Thymus (tissue), 11 donors: ENCODE results near the gene MECP2. TPM values are rescaled to one million over a fixed set of nuclear protein-coding genes. Genes with fewer than 3 reads are reported as not detected.

Source experiments
- DNase-seq, 9 donors: peaks; one replicate each; pipeline ENCODE4 v3.0.0-alpha.2; 2013; ENCODE audit warnings: low spot score in 9 of 9, low read depth in 6 of 9, missing footprints in 1 of 9
- H3K27ac ChIP-seq, 2 donors: one replicate each; pipeline ENCODE4 v1.5.1; 2013; ENCODE audit warnings: control low read depth in 1 of 2, low read depth in 1 of 2, low read length in 1 of 2, mild to moderate bottlenecking in 1 of 2, moderate library complexity in 1 of 2
- H3K27me3 ChIP-seq, 2 donors: one replicate each; pipeline ENCODE4 v1.5.1; 2013; ENCODE audit warnings: low read length in 1 of 2; ENCODE audit not compliant: control insufficient read depth in 2 of 2, insufficient read depth in 1 of 2
- H3K36me3 ChIP-seq, 2 donors: one replicate each; pipeline ENCODE4 v1.5.1; 2013; ENCODE audit warnings: low read length in 1 of 2, mild to moderate bottlenecking in 1 of 2, moderate library complexity in 1 of 2; ENCODE audit not compliant: control insufficient read depth in 2 of 2, insufficient read depth in 2 of 2
- H3K4me1 ChIP-seq, 2 donors: one replicate each; pipeline ENCODE4 v1.5.1; 2013; ENCODE audit warnings: low read length in 2 of 2; ENCODE audit not compliant: control insufficient read depth in 2 of 2, insufficient read depth in 2 of 2
- H3K4me3 ChIP-seq, 2 donors: one replicate each; pipeline ENCODE4 v1.5.1; 2013; ENCODE audit warnings: low read length in 2 of 2, control low read depth in 1 of 2, mild to moderate bottlenecking in 1 of 2
- H3K9me3 ChIP-seq, 2 donors: one replicate each; pipeline ENCODE4 v1.5.1; 2013; ENCODE audit warnings: low read length in 1 of 2, mild to moderate bottlenecking in 1 of 2; ENCODE audit not compliant: control insufficient read depth in 2 of 2, insufficient read depth in 1 of 2
- WGBS: extraction: QIAGEN DNeasy Blood & Tissue Kit; methylation state at CpG from one replicate; pipeline ENCODE4 v1.1.7; 2013; 5-methylcytosine and 5-hydroxymethylcytosine counted together
- polyA plus RNA-seq: library from polyadenylated mRNA; stranded (reverse); fragments of 200-250 nt; gene quantifications from one replicate; pipeline ENCODE4 v1.2.3, GENCODE V29; 2013
- total RNA-seq: library from RNA; stranded (reverse); fragments of 120-200 nt; gene quantifications from one replicate; pipeline ENCODE4 v1.2.4, GENCODE V29; 2013
- donor health status: healthy.

MECP2 gene
- total and polyA plus RNA-seq, 2 donors: 22.1 to 24.6 TPM

- Histone ChIP-seq H3K4me3 (no peak overlapping the region), H3K4me1 (peaks cover 0 to 3% of the 10 kb centered on the region in 2 donors), H3K27ac (no peak overlapping the region), H3K27me3 (peaks cover 0 to 7% of the 10 kb centered on the region in 2 donors), H3K9me3 (no peaks in the 10 kb centered on the region), H3K36me3 (peaks cover 56 to 64% of the 10 kb centered on the region in 2 donors)
- 97% methylated on average over 13 of the region's 13 CpGs for WGBS
- DNase-seq: no peak
Observed at GRCh38 chrX:154028502-154029184, 68.9 kb downstream of the MECP2 start.

GRCh38 chrX:154027986-154028385, 69.5 kb downstream of the MECP2 start:
- 100% methylated on average over 1 of the region's 1 CpG for WGBS

GRCh38 chrX:154027022-154027402, 70.5 kb downstream of the MECP2 start:
- peaks cover 45 to 52% of the 10 kb centered on the region in 2 donors for H3K36me3 ChIP-seq
- over 99% methylated on average over 6 of the region's 6 CpGs for WGBS
- no peak for DNase-seq

More at GRCh38 chrX:154027986-154028385, 69.5 kb downstream of the MECP2 start:
- no peaks in the 10 kb centered on the region for H3K9me3 ChIP-seq
- no peak overlapping the region for H3K27ac ChIP-seq
- peaks cover 0 to 11% of the 10 kb centered on the region in 2 donors for H3K27me3 ChIP-seq
- no peak overlapping the region for H3K4me3 ChIP-seq
- peaks cover 0 to 3% of the 10 kb centered on the region in 2 donors for H3K4me1 ChIP-seq
- DNase-seq: no peak
- H3K36me3 ChIP-seq: peaks cover 54 to 58% of the 10 kb centered on the region in 2 donors

GRCh38 chrX:154026136-154027021, 71.1 kb downstream of the MECP2 start:
- Histone ChIP-seq H3K27ac (no peak overlapping the region), H3K27me3 (peaks cover 0 to 13% of the 10 kb centered on the region in 2 donors), H3K36me3 (peaks cover 38 to 45% of the 10 kb centered on the region in 2 donors), H3K4me1 (peaks cover 0 to 3% of the 10 kb centered on the region in 2 donors), H3K4me3 (no peak overlapping the region), H3K9me3 (no peaks in the 10 kb centered on the region)
- DNase-seq: no peak
- 95% methylated on average over 21 of the region's 21 CpGs for WGBS

More at GRCh38 chrX:154027022-154027402, 70.5 kb downstream of the MECP2 start:
- H3K27ac ChIP-seq: no peak overlapping the region
- peaks cover 0 to 3% of the 10 kb centered on the region in 2 donors for H3K4me1 ChIP-seq
- H3K9me3 ChIP-seq: no peaks in the 10 kb centered on the region
- peaks cover 0 to 11% of the 10 kb centered on the region in 2 donors for H3K27me3 ChIP-seq
- no peak overlapping the region for H3K4me3 ChIP-seq

GRCh38 chrX:154025230-154025629, 72.3 kb downstream of the MECP2 start:
- H3K4me1 ChIP-seq: peaks cover 4 to 14% of the 10 kb centered on the region in 2 donors
- H3K27me3 ChIP-seq: peaks cover 0 to 16% of the 10 kb centered on the region in 2 donors
- no peak overlapping the region for H3K27ac ChIP-seq
- H3K4me3 ChIP-seq: no peak overlapping the region
- DNase-seq: no peak
- peaks cover 27 to 36% of the 10 kb centered on the region in 2 donors for H3K36me3 ChIP-seq
- H3K9me3 ChIP-seq: no peaks in the 10 kb centered on the region
- WGBS: 85% methylated on average over 8 of the region's 8 CpGs

- H3K27ac ChIP-seq: no peak overlapping the region
- H3K4me1 ChIP-seq: peaks cover 4 to 14% of the 10 kb centered on the region in 2 donors
- peaks cover 17 to 27% of the 10 kb centered on the region in 2 donors for H3K36me3 ChIP-seq
- no peak for DNase-seq
- no peaks in the 10 kb centered on the region for H3K9me3 ChIP-seq
- peaks cover 0 to 16% of the 10 kb centered on the region in 2 donors for H3K27me3 ChIP-seq
- no peak overlapping the region for H3K4me3 ChIP-seq
- 98% methylated on average over 15 of the region's 15 CpGs for WGBS
Observed at GRCh38 chrX:154024271-154024670, 73.2 kb downstream of the MECP2 start.

GRCh38 chrX:154023276-154024000, 74.1 kb downstream of the MECP2 start:
- DNase-seq: no peak

GRCh38 chrX:154022108-154022507, 75.4 kb downstream of the MECP2 start:
- Histone ChIP-seq H3K4me3 (no peak overlapping the region), H3K36me3 (peaks cover 12 to 18% of the 10 kb centered on the region in 2 donors), H3K9me3 (no peaks in the 10 kb centered on the region), H3K4me1 (peaks cover 4 to 23% of the 10 kb centered on the region in 2 donors), H3K27ac (no peak overlapping the region), H3K27me3 (peaks cover 0 to 15% of the 10 kb centered on the region in 2 donors)
- 98% methylated on average over 5 of the region's 5 CpGs for WGBS
- no peak for DNase-seq

More at GRCh38 chrX:154023276-154024000, 74.1 kb downstream of the MECP2 start:
- Histone ChIP-seq H3K27ac (no peak overlapping the region), H3K9me3 (no peaks in the 10 kb centered on the region), H3K4me3 (no peak overlapping the region), H3K27me3 (peaks cover 0 to 16% of the 10 kb centered on the region in 2 donors), H3K4me1 (peaks cover 4 to 16% of the 10 kb centered on the region in 2 donors), H3K36me3 (peaks cover 12 to 19% of the 10 kb centered on the region in 2 donors)
- WGBS: 97% methylated on average over 27 of the region's 27 CpGs
